Psoas muscle (tissue), 8 donors: ENCODE measurements around the gene FHAD1. TPM values are rescaled to one million over a fixed set of nuclear protein-coding genes. Genes with fewer than 3 reads are reported as not detected.

Source experiments
- ATAC-seq, 4 donors: fragments of 200-7000 bp; cut with Tn5 transposase; one replicate each; pipeline ENCODE4 v1.9.1; 2020; ENCODE audit warnings: moderate library complexity in 3 of 4, mild to moderate bottlenecking in 2 of 4
- DNase-seq, 2 donors: peaks; one replicate each; pipeline ENCODE4 v3.0.0-alpha.2; 2020
- H3K27ac ChIP-seq: fragments of 200-600 bp; one replicate; pipeline ENCODE4 v1.8.0; 2022
- H3K27me3 ChIP-seq, 3 donors: fragments of 200-600 bp in 1 of 3; one replicate each; pipeline versions ENCODE4 v1.6.1 to v1.8.0; 2013 to 2022; ENCODE audit warnings: low read length in 2 of 3, mild to moderate bottlenecking in 2 of 3, moderate library complexity in 1 of 3; ENCODE audit not compliant: insufficient read depth in 3 of 3
- H3K36me3 ChIP-seq, 2 donors: fragments of 200-600 bp in 1 of 2; one replicate each; pipeline versions ENCODE4 v1.6.1 to v1.8.0; 2013 to 2022; ENCODE audit warnings: low read depth in 1 of 2, mild to moderate bottlenecking in 1 of 2, moderate library complexity in 1 of 2; ENCODE audit not compliant: insufficient read depth in 1 of 2
- H3K4me1 ChIP-seq: fragments of 200-600 bp; one replicate; pipeline ENCODE4 v1.8.0; 2022
- H3K4me3 ChIP-seq: fragments of 200-600 bp; one replicate; pipeline ENCODE4 v1.8.0; 2022; ENCODE audit warnings: mild to moderate bottlenecking
- H3K9me3 ChIP-seq: fragments of 200-600 bp; one replicate; pipeline ENCODE4 v1.8.0; 2022
- WGBS, 3 donors: extraction: QIAGEN DNeasy Blood & Tissue Kit; methylation state at CpG; one replicate each; pipeline versions ENCODE4 v1.1.6 to v1.1.7; 2013; 5-methylcytosine and 5-hydroxymethylcytosine counted together
- intact Hi-C, 2 donors: fragments of 100-400 bp; cut with DNase I; formaldehyde crosslinking; loops; one replicate each; pipeline versions ENCODE4 v1.11.0 to v1.14.2; 2022
- polyA plus RNA-seq, 3 donors: library from polyadenylated mRNA; stranded (reverse); fragments of 200-250 nt; gene quantifications; one replicate each; pipeline ENCODE4 v1.2.3, GENCODE V29; 2013
- total RNA-seq, 4 donors: library from RNA; stranded (reverse); fragmentation: NEBNext Ultra II Directional in 2 of 4; extraction: Animal tissue kit (Norgen Biotek cat#: 25700) in 2 of 4; gene quantifications; one replicate each; pipeline versions ENCODE4 v1.2.1 to v1.2.4, GENCODE V29; 2021 to 2023
- TF ChIP-seq, protein P1 (sequence below): fragments of 200-600 bp; IDR thresholded peaks from one replicate; pipeline ENCODE4 v1.8.0; 2022; ENCODE audit warnings: antibody characterized with exemption
- donor health status: healthy with polysubstance abuse.
- donor health status: DM: no; HTN: no; CAD: no; lungs with moderate emphysema.
- donor health status: Bipolar disorder and iron deficiency.
- donor health status: healthy.
- donor health status: DM: yes; HTN: yes; CAD: no.
- donor health status: DM: no; HTN: no; CAD: no.
- donor health status: DM: no; HTN: no; CAD: no.
- donor health status: DM: yes; HTN: yes; CAD: no.

The FHAD1 gene
- total and polyA plus RNA-seq, 7 donors = 0.03 to 0.24 (median 0.06) TPM; not detected in 4

GRCh38 chr1:15201849-15202551 lies 45.0 kb upstream of the FHAD1 start:
- Histone ChIP-seq H3K27me3 (no peaks in the 10 kb centered on the region), H3K36me3 (no peaks in the 10 kb centered on the region), H3K27ac (no peak overlapping the region), H3K9me3 (no peaks in the 10 kb centered on the region), H3K4me3 (no peak overlapping the region), H3K4me1 (no peaks in the 10 kb centered on the region)
- TF ChIP-seq, protein P1, sequence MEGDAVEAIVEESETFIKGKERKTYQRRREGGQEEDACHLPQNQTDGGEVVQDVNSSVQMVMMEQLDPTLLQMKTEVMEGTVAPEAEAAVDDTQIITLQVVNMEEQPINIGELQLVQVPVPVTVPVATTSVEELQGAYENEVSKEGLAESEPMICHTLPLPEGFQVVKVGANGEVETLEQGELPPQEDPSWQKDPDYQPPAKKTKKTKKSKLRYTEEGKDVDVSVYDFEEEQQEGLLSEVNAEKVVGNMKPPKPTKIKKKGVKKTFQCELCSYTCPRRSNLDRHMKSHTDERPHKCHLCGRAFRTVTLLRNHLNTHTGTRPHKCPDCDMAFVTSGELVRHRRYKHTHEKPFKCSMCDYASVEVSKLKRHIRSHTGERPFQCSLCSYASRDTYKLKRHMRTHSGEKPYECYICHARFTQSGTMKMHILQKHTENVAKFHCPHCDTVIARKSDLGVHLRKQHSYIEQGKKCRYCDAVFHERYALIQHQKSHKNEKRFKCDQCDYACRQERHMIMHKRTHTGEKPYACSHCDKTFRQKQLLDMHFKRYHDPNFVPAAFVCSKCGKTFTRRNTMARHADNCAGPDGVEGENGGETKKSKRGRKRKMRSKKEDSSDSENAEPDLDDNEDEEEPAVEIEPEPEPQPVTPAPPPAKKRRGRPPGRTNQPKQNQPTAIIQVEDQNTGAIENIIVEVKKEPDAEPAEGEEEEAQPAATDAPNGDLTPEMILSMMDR = no peak
- intact Hi-C loops = no loop called here
- ATAC-seq = no peak
- WGBS, 3 donors = 80 to 86% (median 84%) methylated on average over 13 of the region's 13 CpGs
- DNase-seq = peak in 1 of 2 donors; percentile 12

- Histone ChIP-seq H3K4me1 (no peaks in the 10 kb centered on the region), H3K27ac (no peak overlapping the region), H3K9me3 (no peaks in the 10 kb centered on the region), H3K27me3 (no peaks in the 10 kb centered on the region), H3K4me3 (no peak overlapping the region), H3K36me3 (no peaks in the 10 kb centered on the region)
- intact Hi-C loops = no loop called here
- ATAC-seq (no peak), DNase-seq (no peak)
- TF ChIP-seq, protein P1 = no peak
- WGBS, 3 donors = 72 to 84% (median 75%) methylated on average over 7 of the region's 7 CpGs
These were observed 42.1 kb upstream of the FHAD1 start for GRCh38 chr1:15204931-15205330.

GRCh38 chr1:15205586-15206346 lies 41.3 kb upstream of the FHAD1 start:
- Histone ChIP-seq H3K27ac (no peak overlapping the region), H3K36me3 (no peaks in the 10 kb centered on the region), H3K9me3 (no peaks in the 10 kb centered on the region), H3K4me3 (no peak overlapping the region), H3K4me1 (no peaks in the 10 kb centered on the region), H3K27me3 (no peaks in the 10 kb centered on the region)
- peak in 1 of 2 donors; percentile 13 for DNase-seq
- ATAC-seq = no peak
- WGBS, 3 donors = 84 to 89% (median 85%) methylated on average over 12 of the region's 12 CpGs
- intact Hi-C loops = no loop called here
- TF ChIP-seq, protein P1 = no peak

DNA sequence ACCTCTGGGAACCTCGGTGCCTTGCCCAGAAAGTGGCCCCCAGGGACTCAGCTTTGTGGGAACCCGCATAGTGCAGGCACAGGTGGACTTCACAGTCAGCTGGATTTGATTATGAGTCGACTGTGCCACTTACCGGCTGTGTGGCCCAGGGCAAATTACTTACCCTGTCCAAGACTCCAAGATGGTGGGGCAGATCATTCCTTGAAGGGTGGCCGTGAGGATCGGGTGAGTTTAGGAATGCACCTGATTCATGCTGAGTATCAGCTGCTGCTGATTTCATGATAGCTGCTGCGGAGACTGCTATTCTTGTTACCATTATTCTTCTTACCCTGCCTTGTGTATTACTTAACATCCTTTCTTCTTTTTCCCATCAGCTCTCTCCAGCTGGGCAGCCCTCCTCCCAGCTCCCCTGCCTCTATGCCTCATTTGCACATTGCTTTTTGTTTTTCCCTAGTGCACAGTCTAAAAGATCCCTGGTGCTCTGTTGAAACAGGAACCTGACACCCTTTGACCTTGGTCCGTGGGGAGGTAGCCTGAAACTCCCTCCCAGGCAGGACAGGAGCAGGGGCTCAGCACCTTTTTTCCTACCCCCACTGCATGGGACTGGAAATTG lies 40.5 kb upstream of the FHAD1 start:
- H3K4me3 ChIP-seq = no peak overlapping the region
- H3K9me3 ChIP-seq = no peaks in the 10 kb centered on the region
- WGBS, 3 donors = 53 to 62% (median 53%) methylated on average over 8 of the region's 8 CpGs
- H3K27me3 ChIP-seq = no peaks in the 10 kb centered on the region
- H3K4me1 ChIP-seq = no peaks in the 10 kb centered on the region
- peak in 1 of 2 donors; percentile 38 for DNase-seq
- no peak for ATAC-seq
- TF ChIP-seq, protein P1 = no peak
- H3K36me3 ChIP-seq = no peaks in the 10 kb centered on the region
- intact Hi-C loops = no loop called here
- no peak overlapping the region for H3K27ac ChIP-seq
